Lung (tissue), 12 donors: Measurements from ENCODE around the gene CYP2S1. TPM values are rescaled to one million over a fixed set of nuclear protein-coding genes. Genes with fewer than 3 reads are reported as not detected.

ENCODE experiments used
- ATAC-seq: fragments of 200-7000 bp; cut with Tn5 transposase; one replicate; pipeline ENCODE4 v1.9.1; 2020; ENCODE audit warnings: moderate number of reproducible peaks; ENCODE audit not compliant: insufficient read depth, low FRiP score
- DNase-seq, 3 donors: peaks; one replicate each; pipeline ENCODE4 v3.0.0-alpha.2; 2013 to 2017
- H3K27ac ChIP-seq, 2 donors: one replicate each; pipeline ENCODE4 v1.5.1; 2013; ENCODE audit warnings: mild to moderate bottlenecking in 2 of 2, moderate library complexity in 2 of 2, control low read depth in 1 of 2, inconsistent platforms in 1 of 2, low read depth in 1 of 2, low read length in 1 of 2
- H3K27me3 ChIP-seq, 3 donors: one replicate each; pipeline ENCODE4 v1.5.1; 2013; ENCODE audit warnings: low read length in 2 of 3; ENCODE audit not compliant: control insufficient read depth in 3 of 3, insufficient read depth in 3 of 3
- H3K36me3 ChIP-seq, 4 donors: one replicate each; pipeline ENCODE4 v1.5.1; 2013; ENCODE audit warnings: low read length in 4 of 4, mild to moderate bottlenecking in 1 of 4, moderate library complexity in 1 of 4; ENCODE audit not compliant: control insufficient read depth in 4 of 4, insufficient read depth in 4 of 4
- H3K4me1 ChIP-seq, 5 donors: one replicate each; pipeline ENCODE4 v1.5.1; 2013; ENCODE audit warnings: low read length in 5 of 5, mild to moderate bottlenecking in 2 of 5, moderate library complexity in 1 of 5; ENCODE audit not compliant: control insufficient read depth in 5 of 5, insufficient read depth in 5 of 5
- H3K4me3 ChIP-seq: one replicate; pipeline ENCODE4 v1.5.1; 2013; ENCODE audit warnings: mild to moderate bottlenecking, control low read depth, moderate library complexity
- H3K9ac ChIP-seq, 2 donors: one replicate each; pipeline ENCODE4 v1.5.1; 2013; ENCODE audit warnings: low read length in 2 of 2, control low read depth in 1 of 2; ENCODE audit not compliant: insufficient read depth in 1 of 2
- H3K9me3 ChIP-seq, 4 donors: one replicate each; pipeline ENCODE4 v1.5.1; 2013; ENCODE audit warnings: low read length in 3 of 4, mild to moderate bottlenecking in 1 of 4, moderate library complexity in 1 of 4; ENCODE audit not compliant: control insufficient read depth in 4 of 4, insufficient read depth in 3 of 4
- CTCF ChIP-seq: IDR thresholded peaks from 2 replicates; pipeline ENCODE4 v1.5.1; 2012; ENCODE audit warnings: mild to moderate bottlenecking; ENCODE audit errors: control extremely low read depth, extremely low read depth
- WGBS, 2 donors: extraction: QIAGEN DNeasy Blood & Tissue Kit; methylation state at CpG; one replicate each; pipeline ENCODE4 v1.1.7; 2013; 5-methylcytosine and 5-hydroxymethylcytosine counted together
- polyA plus RNA-seq, 2 donors: library from polyadenylated mRNA; stranded (reverse); fragments of 200-250 nt; gene quantifications; one replicate each; pipeline ENCODE4 v1.2.1, GENCODE V29; 2013
- total RNA-seq, 2 donors: library from RNA; depleted of rRNA in 1 of 2; stranded (reverse); fragments of >200 nt in 1 of 2; gene quantifications; one replicate each; pipeline ENCODE4 v1.2.1, GENCODE V29; 2014 to 2021
- donor health status: control.
- donor health status: control.
- donor health status: Bipolar disorder and iron deficiency.
- donor health status: healthy.
- donor health status: DM: yes; HTN: yes; CAD: no.

The CYP2S1 gene
- total and polyA plus RNA-seq, 4 donors = 5.2 to 13.2 (median 7.5) TPM

GRCh38 chr19:41220811-41221210 lies 27.8 kb downstream of the CYP2S1 start:
- DNase-seq (no peak), ATAC-seq (no peak)
- no peaks in the 10 kb centered on the region for H3K27me3 ChIP-seq
- H3K27ac ChIP-seq = peak overlapping the region; percentile 17 to 35
- no peak overlapping the region for H3K4me3 ChIP-seq
- peaks cover 0 to 26% (median 6%) of the 10 kb centered on the region in 5 donors for H3K4me1 ChIP-seq
- H3K36me3 ChIP-seq = peaks cover 0 to 7% (median 0%) of the 10 kb centered on the region in 4 donors
- H3K9ac ChIP-seq = no peak overlapping the region
- WGBS, 2 donors = 70 to 73% methylated on average over 9 of the region's 9 CpGs
- no peaks in the 10 kb centered on the region for H3K9me3 ChIP-seq
- TF ChIP-seq CTCF = no peak

- no peaks in the 10 kb centered on the region for H3K9me3 ChIP-seq
- WGBS, 2 donors = 87 to 93% methylated on average over 20 of the region's 20 CpGs
- H3K4me3 ChIP-seq = no peak overlapping the region
- peaks cover 0 to 33% (median 9%) of the 10 kb centered on the region in 5 donors for H3K4me1 ChIP-seq
- no peak overlapping the region for H3K9ac ChIP-seq
- DNase-seq = no peak
- peaks cover 0 to 7% (median 0%) of the 10 kb centered on the region in 4 donors for H3K36me3 ChIP-seq
- H3K27ac ChIP-seq = peak overlapping the region in 1 of 2 donors; percentile 3
- no peaks in the 10 kb centered on the region for H3K27me3 ChIP-seq
- no peak for ATAC-seq
- TF ChIP-seq CTCF = no peak
These were observed 28.6 kb downstream of the CYP2S1 start for GRCh38 chr19:41221514-41222205.

- Histone ChIP-seq H3K4me3 (no peak overlapping the region), H3K27ac (no peak overlapping the region), H3K9ac (no peak overlapping the region), H3K9me3 (no peaks in the 10 kb centered on the region), H3K4me1 (peaks cover 0 to 29% (median 9%) of the 10 kb centered on the region in 5 donors), H3K36me3 (peaks cover 0 to 7% (median 0%) of the 10 kb centered on the region in 4 donors), H3K27me3 (no peaks in the 10 kb centered on the region)
- ATAC-seq (no peak), DNase-seq (no peak)
- WGBS, 2 donors = 82 to 89% methylated on average over 10 of the region's 10 CpGs
- TF ChIP-seq CTCF = no peak
These were observed 29.2 kb downstream of the CYP2S1 start for GRCh38 chr19:41222240-41222639.
